ENCODE data around the gene SEMA5B.

Gene SEMA5B

DNA sequence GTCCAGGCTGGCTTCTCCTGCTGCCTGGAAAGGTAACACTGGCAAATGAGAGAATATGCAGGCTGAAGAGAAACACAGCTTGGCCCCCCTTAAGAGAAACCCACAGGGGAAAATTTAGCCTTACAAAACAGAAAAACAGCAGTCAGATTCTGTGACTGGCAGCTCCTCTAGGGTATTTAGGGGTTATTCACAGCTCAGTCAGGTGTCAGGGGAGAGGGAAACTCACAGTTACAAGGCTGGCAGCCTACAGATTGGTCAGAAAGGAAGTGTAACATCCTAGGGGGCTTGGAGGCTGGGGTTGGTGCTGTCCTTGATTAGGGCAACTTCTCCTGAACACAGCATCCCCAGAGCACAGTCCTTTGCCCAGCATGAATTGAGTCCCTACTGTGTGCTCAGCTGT lies 81.4 kb downstream of the SEMA5B start:
- H3K9ac ChIP-seq (ENCODE audit: low read depth, low read length): no peak overlapping the region
- H3K4me1 ChIP-seq (ENCODE audit: control insufficient read depth, insufficient read depth, low read length): no peaks in the 10 kb centered on the region
- no peak overlapping the region for H3K4me2 ChIP-seq (ENCODE audit: low read length)
- H3K9me3 ChIP-seq (replicated peaks; ENCODE audit: low read length): no peaks in the 10 kb centered on the region
- peaks cover 57% of the 10 kb centered on the region for H3K27me3 ChIP-seq (ENCODE audit: control insufficient read depth, insufficient read depth, low read length)
- H3K4me3 ChIP-seq (ENCODE audit: low read length): no peak overlapping the region
- H3K36me3 ChIP-seq (ENCODE audit: insufficient read depth, low read length): no peaks in the 10 kb centered on the region

DNA sequence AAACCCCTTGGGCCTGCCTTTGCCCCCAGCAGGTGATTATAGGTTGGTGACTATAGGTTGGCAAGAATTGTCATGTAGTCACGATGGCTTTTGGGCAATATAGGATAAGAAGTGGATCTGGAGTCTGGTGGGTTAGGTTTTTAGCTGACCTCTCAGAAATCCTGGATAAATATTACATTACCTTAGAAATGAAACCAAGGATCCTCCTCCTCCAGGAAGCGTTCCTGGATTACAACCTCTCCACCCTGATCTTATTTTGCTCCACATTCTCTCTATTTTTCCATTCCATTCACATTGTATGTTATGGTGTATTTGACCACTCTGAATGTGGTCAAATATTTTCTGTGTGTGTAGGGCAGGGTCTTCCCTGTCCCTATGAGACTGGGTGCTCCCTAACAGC lies 82.3 kb downstream of the SEMA5B start:
- Histone ChIP-seq H3K9ac (ENCODE audit: low read depth, low read length) (no peak overlapping the region), H3K4me1 (ENCODE audit: control insufficient read depth, insufficient read depth, low read length) (no peaks in the 10 kb centered on the region), H3K9me3 (replicated peaks; ENCODE audit: low read length) (no peaks in the 10 kb centered on the region), H3K4me2 (ENCODE audit: low read length) (no peak overlapping the region), H3K36me3 (ENCODE audit: insufficient read depth, low read length) (no peaks in the 10 kb centered on the region), H3K4me3 (ENCODE audit: low read length) (no peak overlapping the region), H3K27me3 (ENCODE audit: control insufficient read depth, insufficient read depth, low read length) (peaks cover 64% of the 10 kb centered on the region)

GRCh38 chr3:122944671-122945161 lies 82.8 kb downstream of the SEMA5B start:
- no peaks in the 10 kb centered on the region for H3K4me1 ChIP-seq (ENCODE audit: control insufficient read depth, insufficient read depth, low read length)
- H3K36me3 ChIP-seq (ENCODE audit: insufficient read depth, low read length): no peaks in the 10 kb centered on the region
- H3K9ac ChIP-seq (ENCODE audit: low read depth, low read length): no peak overlapping the region
- no peaks in the 10 kb centered on the region for H3K9me3 ChIP-seq (replicated peaks; ENCODE audit: low read length)
- no peak overlapping the region for H3K4me2 ChIP-seq (ENCODE audit: low read length)
- H3K27me3 ChIP-seq (ENCODE audit: control insufficient read depth, insufficient read depth, low read length): peaks cover 66% of the 10 kb centered on the region
- no peak overlapping the region for H3K4me3 ChIP-seq (ENCODE audit: low read length)

DNA sequence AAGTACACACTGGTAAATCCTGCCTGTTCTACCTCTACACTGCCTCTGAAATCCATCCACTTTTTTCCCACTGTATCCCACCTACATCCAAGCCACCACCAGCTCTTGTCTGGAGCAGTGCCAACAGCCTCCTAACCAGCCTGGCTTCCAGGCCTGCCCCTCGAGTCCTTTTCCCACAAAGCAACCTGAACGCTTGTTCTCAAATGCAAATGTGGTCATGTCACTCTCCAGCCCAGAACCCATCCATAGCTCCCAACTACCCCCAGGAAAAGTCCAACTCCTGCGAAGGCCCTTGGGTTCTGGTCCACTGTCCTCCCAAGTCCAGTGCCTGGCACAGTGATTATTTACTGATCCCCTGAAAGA lies 83.8 kb downstream of the SEMA5B start:
- H3K27me3 ChIP-seq (ENCODE audit: control insufficient read depth, insufficient read depth, low read length): peaks cover 66% of the 10 kb centered on the region
- no peak overlapping the region for H3K4me2 ChIP-seq (ENCODE audit: low read length)
- no peak overlapping the region for H3K9ac ChIP-seq (ENCODE audit: low read depth, low read length)
- H3K36me3 ChIP-seq (ENCODE audit: insufficient read depth, low read length): no peaks in the 10 kb centered on the region
- H3K4me1 ChIP-seq (ENCODE audit: control insufficient read depth, insufficient read depth, low read length): no peaks in the 10 kb centered on the region
- no peaks in the 10 kb centered on the region for H3K9me3 ChIP-seq (replicated peaks; ENCODE audit: low read length)
- no peak overlapping the region for H3K4me3 ChIP-seq (ENCODE audit: low read length)

- Histone ChIP-seq H3K9ac (ENCODE audit: low read depth, low read length) (no peak overlapping the region), H3K4me1 (ENCODE audit: control insufficient read depth, insufficient read depth, low read length) (no peaks in the 10 kb centered on the region), H3K4me3 (ENCODE audit: low read length) (no peak overlapping the region)
These were observed 84.4 kb downstream of the SEMA5B start for GRCh38 chr3:122942937-122943827.

DNA sequence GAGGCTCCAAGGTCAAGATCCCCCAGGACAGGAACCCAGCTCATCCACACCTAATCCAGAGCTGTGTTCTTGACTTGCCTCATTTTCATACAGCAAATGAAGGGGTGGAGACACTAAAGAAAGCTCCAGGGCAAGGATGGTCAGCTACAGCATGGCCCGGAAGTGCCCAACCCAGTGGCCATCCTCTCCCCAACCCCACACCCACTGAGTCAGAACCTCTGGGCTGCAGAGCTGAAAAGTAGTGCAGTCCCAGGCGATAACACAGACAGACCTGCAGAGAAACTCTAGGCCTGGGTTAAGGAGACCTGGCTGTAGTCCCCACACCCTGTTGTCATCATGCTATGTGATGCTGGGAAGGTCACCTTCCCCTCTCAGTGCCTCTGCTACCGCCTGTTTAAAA lies 85.3 kb downstream of the SEMA5B start:
- Histone ChIP-seq H3K9ac (ENCODE audit: low read depth, low read length) (no peak overlapping the region), H3K4me2 (ENCODE audit: low read length) (no peak overlapping the region), H3K4me1 (ENCODE audit: control insufficient read depth, insufficient read depth, low read length) (no peaks in the 10 kb centered on the region), H3K27me3 (ENCODE audit: control insufficient read depth, insufficient read depth, low read length) (peaks cover 72% of the 10 kb centered on the region), H3K4me3 (ENCODE audit: low read length) (no peak overlapping the region), H3K36me3 (ENCODE audit: insufficient read depth, low read length) (no peaks in the 10 kb centered on the region), H3K9me3 (replicated peaks; ENCODE audit: low read length) (no peaks in the 10 kb centered on the region)

More at GRCh38 chr3:122942937-122943827, 84.4 kb downstream of the SEMA5B start:
- peaks cover 69% of the 10 kb centered on the region for H3K27me3 ChIP-seq (ENCODE audit: control insufficient read depth, insufficient read depth, low read length)
- no peaks in the 10 kb centered on the region for H3K9me3 ChIP-seq (replicated peaks; ENCODE audit: low read length)
- no peak overlapping the region for H3K4me2 ChIP-seq (ENCODE audit: low read length)
- H3K36me3 ChIP-seq (ENCODE audit: insufficient read depth, low read length): no peaks in the 10 kb centered on the region

GRCh38 chr3:122941228-122942206 lies 86.0 kb downstream of the SEMA5B start:
- peaks cover 69% of the 10 kb centered on the region for H3K27me3 ChIP-seq (ENCODE audit: control insufficient read depth, insufficient read depth, low read length)
- no peak overlapping the region for H3K4me3 ChIP-seq (ENCODE audit: low read length)
- no peaks in the 10 kb centered on the region for H3K9me3 ChIP-seq (replicated peaks; ENCODE audit: low read length)
- H3K36me3 ChIP-seq (ENCODE audit: insufficient read depth, low read length): no peaks in the 10 kb centered on the region
- no peaks in the 10 kb centered on the region for H3K4me1 ChIP-seq (ENCODE audit: control insufficient read depth, insufficient read depth, low read length)
- no peak overlapping the region for H3K9ac ChIP-seq (ENCODE audit: low read depth, low read length)
- H3K4me2 ChIP-seq (ENCODE audit: low read length): no peak overlapping the region

GRCh38 chr3:122940628-122941086 lies 86.9 kb downstream of the SEMA5B start:
- no peaks in the 10 kb centered on the region for H3K9me3 ChIP-seq (replicated peaks; ENCODE audit: low read length)
- H3K9ac ChIP-seq (ENCODE audit: low read depth, low read length): no peak overlapping the region
- peaks cover 72% of the 10 kb centered on the region for H3K27me3 ChIP-seq (ENCODE audit: control insufficient read depth, insufficient read depth, low read length)
- H3K4me3 ChIP-seq (ENCODE audit: low read length): no peak overlapping the region
- H3K4me2 ChIP-seq (ENCODE audit: low read length): no peak overlapping the region
- H3K4me1 ChIP-seq (ENCODE audit: control insufficient read depth, insufficient read depth, low read length): no peaks in the 10 kb centered on the region
- H3K36me3 ChIP-seq (ENCODE audit: insufficient read depth, low read length): no peaks in the 10 kb centered on the region

DNA sequence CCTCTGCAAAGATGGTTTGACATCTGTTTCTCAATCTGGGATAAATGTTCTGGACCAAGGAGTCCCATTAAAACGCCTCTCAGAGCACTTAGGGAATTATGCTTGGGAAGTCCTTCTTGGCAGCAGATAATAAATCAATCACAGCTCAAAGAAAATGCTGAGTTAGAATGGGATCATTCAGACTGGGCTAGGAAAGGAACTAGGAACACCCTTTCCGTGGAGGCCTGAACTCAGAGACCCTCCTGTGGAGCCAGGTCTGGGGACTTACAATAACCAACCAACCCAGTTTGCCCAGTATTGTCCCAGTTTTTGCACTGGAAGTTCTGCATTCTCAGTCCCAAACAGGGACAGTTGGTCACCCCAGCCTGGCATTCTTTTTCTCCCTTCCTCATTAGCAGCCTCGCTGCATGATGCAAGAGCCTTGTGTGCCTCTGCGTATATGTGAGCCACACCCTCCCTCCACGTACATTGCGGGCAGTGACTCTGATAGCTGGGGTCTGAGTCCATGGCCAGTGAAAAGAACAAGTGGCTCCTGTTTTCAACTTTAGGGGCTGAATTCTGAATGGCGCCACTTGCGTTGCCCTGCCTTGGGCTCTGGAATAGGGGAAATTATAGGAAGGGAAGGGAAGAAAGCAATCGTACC lies 88.7 kb downstream of the SEMA5B start:
- H3K4me2 ChIP-seq (ENCODE audit: low read length): no peak overlapping the region
- no peaks in the 10 kb centered on the region for H3K4me1 ChIP-seq (ENCODE audit: control insufficient read depth, insufficient read depth, low read length)
- no peaks in the 10 kb centered on the region for H3K9me3 ChIP-seq (replicated peaks; ENCODE audit: low read length)
- H3K36me3 ChIP-seq (ENCODE audit: insufficient read depth, low read length): no peaks in the 10 kb centered on the region
- H3K9ac ChIP-seq (ENCODE audit: low read depth, low read length): no peak overlapping the region
- H3K27me3 ChIP-seq (ENCODE audit: control insufficient read depth, insufficient read depth, low read length): peaks cover 62% of the 10 kb centered on the region
- no peak overlapping the region for H3K4me3 ChIP-seq (ENCODE audit: low read length)

GRCh38 chr3:122937745-122938144 lies 89.8 kb downstream of the SEMA5B start:
- Histone ChIP-seq H3K9me3 (replicated peaks; ENCODE audit: low read length) (no peaks in the 10 kb centered on the region), H3K4me2 (ENCODE audit: low read length) (no peak overlapping the region), H3K27me3 (ENCODE audit: control insufficient read depth, insufficient read depth, low read length) (peaks cover 61% of the 10 kb centered on the region), H3K4me3 (ENCODE audit: low read length) (no peak overlapping the region), H3K36me3 (ENCODE audit: insufficient read depth, low read length) (no peaks in the 10 kb centered on the region), H3K4me1 (ENCODE audit: control insufficient read depth, insufficient read depth, low read length) (no peaks in the 10 kb centered on the region), H3K9ac (ENCODE audit: low read depth, low read length) (no peak overlapping the region)

DNA sequence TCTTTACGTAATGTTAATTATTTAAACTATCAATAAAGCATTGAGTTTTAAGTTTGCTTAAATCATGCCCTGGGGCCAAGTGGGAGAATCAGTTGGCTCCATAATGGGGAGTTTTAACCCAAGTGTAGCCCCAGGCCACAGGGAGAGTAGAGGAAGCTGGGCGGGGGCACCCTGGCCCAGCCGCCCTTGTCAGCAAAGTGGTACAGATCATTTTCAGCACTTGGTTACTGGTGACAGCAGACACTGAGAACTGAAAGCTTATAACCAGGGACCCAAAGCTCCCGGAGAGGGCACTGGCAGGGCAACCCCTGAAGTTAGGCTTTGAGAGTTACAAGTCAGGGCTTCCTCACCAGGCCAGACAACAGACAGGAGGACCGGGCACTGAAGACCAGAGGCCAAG lies 90.6 kb downstream of the SEMA5B start:
- H3K4me2 ChIP-seq (ENCODE audit: low read length): no peak overlapping the region
- no peak overlapping the region for H3K4me3 ChIP-seq (ENCODE audit: low read length)
- H3K27me3 ChIP-seq (ENCODE audit: control insufficient read depth, insufficient read depth, low read length): peaks cover 55% of the 10 kb centered on the region
- no peak overlapping the region for H3K9ac ChIP-seq (ENCODE audit: low read depth, low read length)
- no peaks in the 10 kb centered on the region for H3K4me1 ChIP-seq (ENCODE audit: control insufficient read depth, insufficient read depth, low read length)
- H3K9me3 ChIP-seq (replicated peaks; ENCODE audit: low read length): no peaks in the 10 kb centered on the region
- H3K36me3 ChIP-seq (ENCODE audit: insufficient read depth, low read length): no peaks in the 10 kb centered on the region
